Type B pancreatic cell (in vitro differentiated cells): Measurements from ENCODE around the gene OXT. TPM values are rescaled to one million over a fixed set of nuclear protein-coding genes. Genes with fewer than 3 reads are reported as not detected.
A peak's percentile ranks its signal among the peaks of the same experiment; 100 is the strongest.

ENCODE experiments used
- DNase-seq: peaks from one replicate; pipeline ENCODE4 v3.0.0; 2021; ENCODE audit warnings: mixed read lengths; ENCODE audit not compliant: unreplicated experiment; ENCODE audit errors: extremely low spot score
- H3K27ac Mint-ChIP-seq: 2 replicates; pipeline ENCODE4 v1.8.0; 2021; ENCODE audit warnings: mild to moderate bottlenecking, mixed read lengths
- H3K27me3 Mint-ChIP-seq: 2 replicates; pipeline ENCODE4 v1.8.0; 2021; ENCODE audit warnings: mixed read lengths
- H3K36me3 Mint-ChIP-seq: 2 replicates; pipeline ENCODE4 v1.8.0; 2021; ENCODE audit warnings: mixed read lengths
- H3K4me1 Mint-ChIP-seq: one replicate; pipeline ENCODE4 v1.8.0; 2021; ENCODE audit warnings: mixed read lengths; ENCODE audit not compliant: unreplicated experiment
- H3K4me3 Mint-ChIP-seq: 2 replicates; pipeline ENCODE4 v1.8.0; 2021; ENCODE audit warnings: mild to moderate bottlenecking, mixed read lengths
- H3K9me3 Mint-ChIP-seq: 2 replicates; pipeline ENCODE4 v1.8.0; 2021; ENCODE audit warnings: mixed read lengths
- total RNA-seq: library from RNA; stranded (reverse); gene quantifications from 2 replicates; pipeline ENCODE4 v1.2.1, GENCODE V29; 2021; ENCODE audit warnings: low replicate concordance
- TF ChIP-seq, protein P1 (sequence below): fragments of 200-600 bp; sonication (generic); conservative IDR thresholded peaks from 2 replicates; pipeline ENCODE4 v1.5.0; 2021; ENCODE audit warnings: antibody characterized with exemption, mild to moderate bottlenecking

Gene OXT
- total RNA-seq, 1 donor from 2014 or later = not detected

GRCh38 chr20:3032624-3033023, 38.8 kb upstream of the OXT start:
- H3K4me3 Mint-ChIP-seq = no peak overlapping the region
- no peaks in the 10 kb centered on the region for H3K9me3 Mint-ChIP-seq
- no peak overlapping the region for H3K27ac Mint-ChIP-seq
- peaks cover 17% of the 10 kb centered on the region for H3K36me3 Mint-ChIP-seq
- no peaks in the 10 kb centered on the region for H3K4me1 Mint-ChIP-seq
- no peaks in the 10 kb centered on the region for H3K27me3 Mint-ChIP-seq
- no peak for DNase-seq
- TF ChIP-seq, protein P1, sequence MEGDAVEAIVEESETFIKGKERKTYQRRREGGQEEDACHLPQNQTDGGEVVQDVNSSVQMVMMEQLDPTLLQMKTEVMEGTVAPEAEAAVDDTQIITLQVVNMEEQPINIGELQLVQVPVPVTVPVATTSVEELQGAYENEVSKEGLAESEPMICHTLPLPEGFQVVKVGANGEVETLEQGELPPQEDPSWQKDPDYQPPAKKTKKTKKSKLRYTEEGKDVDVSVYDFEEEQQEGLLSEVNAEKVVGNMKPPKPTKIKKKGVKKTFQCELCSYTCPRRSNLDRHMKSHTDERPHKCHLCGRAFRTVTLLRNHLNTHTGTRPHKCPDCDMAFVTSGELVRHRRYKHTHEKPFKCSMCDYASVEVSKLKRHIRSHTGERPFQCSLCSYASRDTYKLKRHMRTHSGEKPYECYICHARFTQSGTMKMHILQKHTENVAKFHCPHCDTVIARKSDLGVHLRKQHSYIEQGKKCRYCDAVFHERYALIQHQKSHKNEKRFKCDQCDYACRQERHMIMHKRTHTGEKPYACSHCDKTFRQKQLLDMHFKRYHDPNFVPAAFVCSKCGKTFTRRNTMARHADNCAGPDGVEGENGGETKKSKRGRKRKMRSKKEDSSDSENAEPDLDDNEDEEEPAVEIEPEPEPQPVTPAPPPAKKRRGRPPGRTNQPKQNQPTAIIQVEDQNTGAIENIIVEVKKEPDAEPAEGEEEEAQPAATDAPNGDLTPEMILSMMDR = no peak

- Mint-ChIP-seq H3K4me3 (no peak overlapping the region), H3K27ac (no peak overlapping the region), H3K9me3 (no peaks in the 10 kb centered on the region), H3K4me1 (peaks cover 12% of the 10 kb centered on the region), H3K27me3 (no peaks in the 10 kb centered on the region), H3K36me3 (peaks cover 18% of the 10 kb centered on the region)
- TF ChIP-seq, protein P1 = no peak
- no peak for DNase-seq
Observed at GRCh38 chr20:3037654-3038053, 33.8 kb upstream of the OXT start.

- no peaks in the 10 kb centered on the region for H3K27me3 Mint-ChIP-seq
- peaks cover 12% of the 10 kb centered on the region for H3K4me1 Mint-ChIP-seq
- H3K36me3 Mint-ChIP-seq = peaks cover 18% of the 10 kb centered on the region
- no peak overlapping the region for H3K27ac Mint-ChIP-seq
- no peak overlapping the region for H3K4me3 Mint-ChIP-seq
- H3K9me3 Mint-ChIP-seq = no peaks in the 10 kb centered on the region
- DNase-seq = no peak
- TF ChIP-seq, protein P1 = no peak
Observed at GRCh38 chr20:3038454-3038853, 33.0 kb upstream of the OXT start.

DNA sequence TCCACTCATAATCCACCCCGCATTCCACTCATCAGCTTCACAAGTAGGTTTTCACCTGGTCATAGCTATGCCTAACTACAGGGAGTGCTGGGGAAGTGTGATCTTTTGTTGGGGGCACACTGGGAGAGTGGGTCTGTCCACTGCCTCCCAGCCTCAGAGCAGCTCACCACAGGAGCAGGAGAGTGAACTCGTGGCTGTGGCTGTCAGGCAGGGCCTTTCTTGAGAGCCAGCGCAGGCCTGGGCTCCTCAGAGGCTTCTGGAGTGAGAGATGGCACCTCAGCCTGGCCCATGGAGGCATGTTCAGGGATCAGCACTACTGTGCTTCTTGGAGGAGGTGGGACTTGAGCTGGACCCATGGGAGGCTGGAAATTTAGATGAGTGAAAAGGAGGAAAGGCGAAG, 32.0 kb upstream of the OXT start:
- Mint-ChIP-seq H3K4me1 (peaks cover 12% of the 10 kb centered on the region), H3K27me3 (no peaks in the 10 kb centered on the region), H3K36me3 (peaks cover 18% of the 10 kb centered on the region), H3K9me3 (no peaks in the 10 kb centered on the region), H3K4me3 (no peak overlapping the region), H3K27ac (peak overlapping the region; percentile 63)
- TF ChIP-seq, protein P1 = no peak
- no peak for DNase-seq

DNA sequence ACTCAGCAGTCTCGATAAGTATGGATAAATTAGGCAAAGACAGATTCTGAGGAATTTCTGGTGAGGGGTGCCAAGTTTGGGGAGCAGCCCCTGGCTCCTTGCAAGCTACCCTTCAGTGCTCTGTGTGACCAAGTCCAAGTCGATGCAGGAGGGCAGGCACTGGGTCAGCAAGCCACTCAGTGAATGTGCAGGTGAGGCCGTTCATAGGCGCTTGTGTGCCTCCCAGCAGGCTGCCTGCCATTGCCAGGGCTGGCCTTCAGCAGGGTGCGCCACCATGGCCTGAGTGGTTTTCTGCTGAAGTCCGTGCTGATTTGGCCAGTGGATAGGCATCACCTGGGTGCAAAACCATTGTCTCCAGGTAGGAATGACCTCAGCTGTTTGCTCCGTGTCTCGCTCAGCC, 31.3 kb upstream of the OXT start:
- TF ChIP-seq, protein P1 = no peak
- H3K9me3 Mint-ChIP-seq = no peaks in the 10 kb centered on the region
- peak overlapping the region; percentile 63 for H3K27ac Mint-ChIP-seq
- peaks cover 12% of the 10 kb centered on the region for H3K4me1 Mint-ChIP-seq
- no peaks in the 10 kb centered on the region for H3K27me3 Mint-ChIP-seq
- H3K36me3 Mint-ChIP-seq = peaks cover 12% of the 10 kb centered on the region
- H3K4me3 Mint-ChIP-seq = no peak overlapping the region
- no peak for DNase-seq

DNA sequence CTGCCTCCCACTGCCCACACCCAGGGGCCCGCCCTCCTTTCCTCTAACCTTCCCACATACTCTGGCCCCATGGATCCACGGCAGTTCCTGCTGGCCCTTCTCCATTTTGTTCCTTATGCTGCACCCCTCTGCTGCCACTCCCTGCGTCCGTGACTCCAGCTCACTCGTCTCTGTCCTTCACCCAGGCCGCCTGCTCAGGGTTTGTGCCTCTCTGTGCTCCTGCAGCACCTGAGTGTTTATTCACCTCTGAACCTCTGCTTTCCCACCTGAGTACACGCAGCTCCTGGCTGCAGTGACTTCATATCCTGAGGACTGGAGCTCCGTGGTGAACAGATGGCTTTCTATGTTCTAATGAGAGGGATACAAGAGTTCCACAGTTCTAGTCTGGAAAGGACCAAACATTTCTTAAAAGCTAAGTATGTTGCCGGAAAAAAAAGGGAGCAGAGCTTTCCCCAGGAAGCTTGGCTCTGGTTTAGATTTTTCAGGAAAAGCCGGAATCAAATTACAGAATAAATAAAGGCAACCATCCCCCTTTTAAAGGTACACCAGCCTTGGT, 29.5 kb upstream of the OXT start:
- Mint-ChIP-seq H3K4me3 (peak overlapping the region; percentile 76), H3K36me3 (peaks cover 12% of the 10 kb centered on the region), H3K27me3 (no peaks in the 10 kb centered on the region), H3K4me1 (peaks cover 16% of the 10 kb centered on the region), H3K27ac (peak overlapping the region; percentile 89), H3K9me3 (no peaks in the 10 kb centered on the region)
- no peak for DNase-seq
- TF ChIP-seq, protein P1 = no peak
